Endothelial cell (in vitro differentiated cells): ENCODE measurements around the gene METTL26. TPM values are rescaled to one million over a fixed set of nuclear protein-coding genes. Genes with fewer than 3 reads are reported as not detected.

ENCODE experiments used
- DNase-seq: peaks from one replicate; pipeline ENCODE4 v3.0.0; 2021; ENCODE audit warnings: low spot score
- H3K27ac Mint-ChIP-seq: one replicate; pipeline ENCODE4 v1.8.0; 2021; ENCODE audit warnings: mixed read lengths, inconsistent platforms; ENCODE audit not compliant: unreplicated experiment
- H3K27me3 Mint-ChIP-seq: one replicate; pipeline ENCODE4 v1.8.0; 2021; ENCODE audit warnings: mild to moderate bottlenecking, moderate library complexity, mixed read lengths, inconsistent platforms; ENCODE audit not compliant: unreplicated experiment
- H3K36me3 Mint-ChIP-seq: one replicate; pipeline ENCODE4 v1.8.0; 2021; ENCODE audit warnings: mild to moderate bottlenecking, low read depth, mixed read lengths, inconsistent platforms; ENCODE audit not compliant: unreplicated experiment
- H3K4me1 Mint-ChIP-seq: one replicate; pipeline ENCODE4 v1.8.0; 2021; ENCODE audit warnings: mild to moderate bottlenecking, mixed read lengths, inconsistent platforms; ENCODE audit not compliant: unreplicated experiment
- H3K4me3 Mint-ChIP-seq: one replicate; pipeline ENCODE4 v1.8.0; 2021; ENCODE audit warnings: mild to moderate bottlenecking, mixed read lengths, inconsistent platforms; ENCODE audit not compliant: unreplicated experiment
- H3K9me3 Mint-ChIP-seq: one replicate; pipeline ENCODE4 v1.8.0; 2021; ENCODE audit warnings: mixed read lengths, inconsistent platforms; ENCODE audit not compliant: unreplicated experiment
- total RNA-seq: library from RNA; stranded (reverse); fragmentation: NEBNext Ultra II Directional; extraction: Animal tissue kit (Norgen Biotek cat#: 25700); gene quantifications from one replicate; pipeline ENCODE4 v1.2.1, GENCODE V29; 2021; ENCODE audit not compliant: unreplicated experiment
- TF ChIP-seq, protein P1 (sequence below): fragments of 200-600 bp; sonication (generic); IDR thresholded peaks from one replicate; pipeline ENCODE4 v1.5.0; 2021; ENCODE audit warnings: antibody characterized with exemption; ENCODE audit not compliant: unreplicated experiment

METTL26 gene
- total RNA-seq, 1 donor from 2014 or later, result 48.5 TPM

DNA sequence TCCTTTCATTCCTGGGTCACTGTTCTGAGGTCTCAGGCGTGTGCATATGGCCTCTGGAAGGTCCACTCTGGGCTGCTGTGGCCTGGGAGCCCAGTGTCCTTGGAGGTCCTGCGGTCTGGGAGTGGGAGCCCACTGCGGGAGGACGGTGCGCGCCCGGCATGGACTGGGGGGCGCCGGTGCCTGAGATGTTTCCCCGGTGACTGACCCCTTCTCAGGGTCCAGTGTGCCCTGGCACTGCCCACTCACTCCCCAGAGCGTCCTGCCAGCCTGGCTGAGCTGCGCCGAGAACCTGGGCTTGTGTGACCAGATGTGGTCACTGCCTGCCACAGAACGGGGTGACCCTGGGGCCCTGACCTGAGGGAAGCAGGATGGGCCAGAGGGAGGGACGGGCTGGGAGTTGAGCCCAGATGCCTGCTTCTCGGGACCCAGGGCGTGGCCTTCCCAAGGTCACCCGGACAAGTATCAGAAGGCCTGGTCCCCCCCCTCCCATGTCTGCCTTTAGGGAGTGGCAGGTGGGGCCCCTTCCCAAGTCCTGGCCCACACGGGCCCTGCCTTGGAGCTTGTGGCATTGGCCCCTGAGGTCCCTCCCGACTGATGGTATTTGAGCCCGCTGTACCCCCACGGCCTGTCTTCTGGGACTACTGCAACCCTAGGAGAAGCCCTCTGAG is 38.2 kb upstream of the METTL26 start:
- Mint-ChIP-seq H3K27me3 (peaks cover 15% of the 10 kb centered on the region), H3K36me3 (no peaks in the 10 kb centered on the region), H3K27ac (no peak overlapping the region), H3K4me1 (no peaks in the 10 kb centered on the region), H3K9me3 (no peaks in the 10 kb centered on the region), H3K4me3 (no peak overlapping the region)
- TF ChIP-seq, protein P1, sequence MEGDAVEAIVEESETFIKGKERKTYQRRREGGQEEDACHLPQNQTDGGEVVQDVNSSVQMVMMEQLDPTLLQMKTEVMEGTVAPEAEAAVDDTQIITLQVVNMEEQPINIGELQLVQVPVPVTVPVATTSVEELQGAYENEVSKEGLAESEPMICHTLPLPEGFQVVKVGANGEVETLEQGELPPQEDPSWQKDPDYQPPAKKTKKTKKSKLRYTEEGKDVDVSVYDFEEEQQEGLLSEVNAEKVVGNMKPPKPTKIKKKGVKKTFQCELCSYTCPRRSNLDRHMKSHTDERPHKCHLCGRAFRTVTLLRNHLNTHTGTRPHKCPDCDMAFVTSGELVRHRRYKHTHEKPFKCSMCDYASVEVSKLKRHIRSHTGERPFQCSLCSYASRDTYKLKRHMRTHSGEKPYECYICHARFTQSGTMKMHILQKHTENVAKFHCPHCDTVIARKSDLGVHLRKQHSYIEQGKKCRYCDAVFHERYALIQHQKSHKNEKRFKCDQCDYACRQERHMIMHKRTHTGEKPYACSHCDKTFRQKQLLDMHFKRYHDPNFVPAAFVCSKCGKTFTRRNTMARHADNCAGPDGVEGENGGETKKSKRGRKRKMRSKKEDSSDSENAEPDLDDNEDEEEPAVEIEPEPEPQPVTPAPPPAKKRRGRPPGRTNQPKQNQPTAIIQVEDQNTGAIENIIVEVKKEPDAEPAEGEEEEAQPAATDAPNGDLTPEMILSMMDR, result no peak
- DNase-seq, result no peak

DNA sequence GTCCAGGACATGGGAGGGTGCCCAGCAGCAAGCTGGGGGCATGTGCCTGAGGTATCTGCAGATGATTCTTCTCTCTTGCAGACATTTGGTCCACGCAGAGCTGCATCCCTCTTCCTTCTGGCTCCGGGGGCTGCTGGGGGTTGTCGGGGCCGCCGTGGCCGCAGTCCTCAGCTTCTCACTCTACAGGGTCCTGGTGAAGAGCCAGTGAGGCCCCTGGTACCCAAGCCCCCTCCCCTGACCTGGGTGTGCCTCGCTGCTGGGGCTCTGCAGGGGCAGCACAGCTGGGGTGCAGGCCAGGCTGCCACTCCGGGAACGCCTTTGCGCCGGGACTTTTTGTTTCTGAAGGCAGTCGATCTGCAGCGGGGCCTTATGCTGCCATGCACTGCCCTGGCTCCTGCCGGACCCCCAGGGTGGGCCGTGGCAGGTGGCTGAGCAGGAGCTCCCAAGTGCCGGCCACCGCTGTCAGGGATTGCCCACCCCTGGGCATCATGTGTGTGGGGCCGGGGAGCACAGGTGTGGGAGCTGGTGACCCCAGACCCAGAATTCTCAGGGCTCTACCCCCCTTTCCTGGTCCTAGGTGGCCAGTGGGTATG is 37.4 kb upstream of the METTL26 start:
- TF ChIP-seq, protein P1, result no peak
- H3K36me3 Mint-ChIP-seq, result no peaks in the 10 kb centered on the region
- DNase-seq, result no peak
- H3K27ac Mint-ChIP-seq, result no peak overlapping the region
- no peak overlapping the region for H3K4me3 Mint-ChIP-seq
- H3K27me3 Mint-ChIP-seq, result peaks cover 12% of the 10 kb centered on the region
- no peaks in the 10 kb centered on the region for H3K9me3 Mint-ChIP-seq
- no peaks in the 10 kb centered on the region for H3K4me1 Mint-ChIP-seq

DNA sequence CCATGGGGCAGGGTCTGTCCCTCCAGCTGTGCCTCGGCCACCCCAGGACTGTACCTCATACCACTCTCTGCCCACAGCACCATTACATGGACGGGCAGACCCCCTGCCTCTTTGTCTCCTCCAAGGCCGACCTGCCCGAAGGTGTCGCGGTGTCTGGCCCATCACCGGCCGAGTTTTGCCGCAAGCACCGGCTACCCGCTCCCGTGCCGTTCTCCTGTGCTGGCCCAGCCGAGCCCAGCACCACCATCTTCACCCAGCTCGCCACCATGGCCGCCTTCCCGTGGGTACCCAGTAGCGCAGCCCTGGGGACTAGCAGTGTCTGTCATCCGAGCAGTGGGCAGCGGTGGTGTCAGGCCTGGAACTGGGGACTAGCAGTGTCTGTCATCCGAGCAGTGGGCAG is 36.7 kb upstream of the METTL26 start:
- no peaks in the 10 kb centered on the region for H3K4me1 Mint-ChIP-seq
- peaks cover 12% of the 10 kb centered on the region for H3K27me3 Mint-ChIP-seq
- no peaks in the 10 kb centered on the region for H3K9me3 Mint-ChIP-seq
- no peak overlapping the region for H3K4me3 Mint-ChIP-seq
- no peak for DNase-seq
- TF ChIP-seq, protein P1, result no peak
- H3K36me3 Mint-ChIP-seq, result no peaks in the 10 kb centered on the region
- H3K27ac Mint-ChIP-seq, result no peak overlapping the region

DNA sequence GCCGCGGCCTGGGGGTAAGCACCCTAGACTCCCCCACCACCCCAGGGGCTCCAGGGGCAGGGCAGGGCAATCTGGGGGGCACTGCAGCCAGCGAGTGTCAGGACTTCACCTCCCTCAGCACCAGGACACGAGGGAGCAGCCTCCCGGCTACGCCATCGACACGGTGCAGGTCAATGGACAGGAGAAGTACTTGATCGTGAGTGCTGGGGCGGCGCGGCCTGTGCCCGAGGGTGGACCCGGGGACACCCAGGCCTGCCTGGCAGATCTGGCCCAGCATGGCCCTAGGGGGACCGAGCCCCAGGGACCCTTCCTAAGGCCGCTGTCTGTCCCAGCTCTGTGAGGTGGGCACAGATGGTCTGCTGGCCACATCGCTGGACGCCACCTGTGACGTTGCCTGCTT is 36.3 kb upstream of the METTL26 start:
- no peaks in the 10 kb centered on the region for H3K4me1 Mint-ChIP-seq
- H3K36me3 Mint-ChIP-seq, result no peaks in the 10 kb centered on the region
- TF ChIP-seq, protein P1, result no peak
- H3K4me3 Mint-ChIP-seq, result no peak overlapping the region
- no peak overlapping the region for H3K27ac Mint-ChIP-seq
- H3K9me3 Mint-ChIP-seq, result no peaks in the 10 kb centered on the region
- H3K27me3 Mint-ChIP-seq, result peaks cover 12% of the 10 kb centered on the region
- no peak for DNase-seq

DNA sequence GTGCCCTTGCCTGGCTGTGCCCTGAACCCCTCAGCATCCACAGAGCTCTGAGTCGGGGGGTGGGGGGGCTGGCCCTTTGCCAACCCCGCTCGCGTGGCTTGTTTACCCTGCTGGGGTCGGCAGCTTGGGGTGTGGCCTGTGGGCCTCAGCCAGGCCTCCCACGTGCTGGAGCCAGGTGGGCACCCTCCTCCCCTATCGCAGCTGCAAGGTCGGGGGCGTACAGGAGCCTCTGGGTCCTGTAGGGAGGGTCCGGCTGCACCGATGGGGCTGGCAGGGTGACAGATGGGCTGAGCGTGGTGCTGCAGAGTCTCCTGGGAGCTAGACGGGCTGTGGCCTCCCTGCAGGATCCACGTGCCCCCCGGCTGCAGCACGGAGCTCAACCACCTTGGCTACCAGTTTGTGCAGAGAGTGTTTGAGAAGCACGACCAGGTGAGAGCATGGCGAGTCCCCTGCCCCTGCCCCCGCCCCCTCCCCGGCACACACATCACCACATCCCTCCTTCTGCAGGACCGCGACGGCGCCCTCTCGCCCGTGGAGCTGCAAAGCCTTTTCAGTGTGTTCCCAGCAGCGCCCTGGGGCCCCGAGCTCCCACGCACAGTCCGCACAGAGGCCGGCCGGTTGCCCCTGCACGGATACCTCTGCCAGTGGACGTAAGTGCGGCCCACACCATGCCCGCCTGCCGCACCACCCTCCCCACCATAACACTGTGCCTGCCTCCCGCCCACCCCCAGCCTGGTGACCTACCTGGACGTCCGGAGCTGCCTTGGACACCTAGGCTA is 35.4 kb upstream of the METTL26 start:
- no peak overlapping the region for H3K4me3 Mint-ChIP-seq
- H3K9me3 Mint-ChIP-seq, result no peaks in the 10 kb centered on the region
- H3K4me1 Mint-ChIP-seq, result no peaks in the 10 kb centered on the region
- peaks cover 8% of the 10 kb centered on the region for H3K27me3 Mint-ChIP-seq
- no peaks in the 10 kb centered on the region for H3K36me3 Mint-ChIP-seq
- TF ChIP-seq, protein P1, result no peak
- no peak for DNase-seq
- H3K27ac Mint-ChIP-seq, result no peak overlapping the region
